Glutamatergic neuron (in vitro differentiated cells): ENCODE data around the gene PCDHA5. TPM values are rescaled to one million over a fixed set of nuclear protein-coding genes. Genes with fewer than 3 reads are reported as not detected.
A peak's percentile ranks its signal among the peaks of the same experiment; 100 is the strongest.
"Not testable (repeated sequence)": the region's sequence is repeated elsewhere in the genome, so short reads cannot be mapped to it uniquely, and the experiment has no call there.

ENCODE experiments used
- DNase-seq: peaks from one replicate; pipeline ENCODE4 v3.0.0; 2022
- H3K27ac Mint-ChIP-seq: one replicate; pipeline ENCODE4 v1.8.0; 2020; ENCODE audit warnings: mild to moderate bottlenecking, mixed read lengths, inconsistent platforms; ENCODE audit not compliant: unreplicated experiment
- H3K27me3 Mint-ChIP-seq: one replicate; pipeline ENCODE4 v1.8.0; 2020; ENCODE audit warnings: mild to moderate bottlenecking, moderate library complexity, mixed read lengths, inconsistent platforms; ENCODE audit not compliant: unreplicated experiment
- H3K36me3 Mint-ChIP-seq: one replicate; pipeline ENCODE4 v1.8.0; 2020; ENCODE audit warnings: mild to moderate bottlenecking, mixed read lengths, inconsistent platforms; ENCODE audit not compliant: unreplicated experiment
- H3K4me1 Mint-ChIP-seq: one replicate; pipeline ENCODE4 v1.8.0; 2020; ENCODE audit warnings: mild to moderate bottlenecking, low read depth, mixed read lengths, inconsistent platforms; ENCODE audit not compliant: unreplicated experiment
- H3K4me3 Mint-ChIP-seq: one replicate; pipeline ENCODE4 v1.8.0; 2020; ENCODE audit warnings: mild to moderate bottlenecking, mixed read lengths, inconsistent platforms; ENCODE audit not compliant: unreplicated experiment
- H3K9me3 Mint-ChIP-seq: one replicate; pipeline ENCODE4 v1.8.0; 2020; ENCODE audit warnings: mild to moderate bottlenecking, moderate library complexity, mixed read lengths, inconsistent platforms; ENCODE audit not compliant: unreplicated experiment
- total RNA-seq: library from RNA; stranded (reverse); fragmentation: NEBNext Ultra II Directional; extraction: Animal tissue kit (Norgen Biotek cat#: 25700); gene quantifications from one replicate; pipeline ENCODE4 v1.2.1, GENCODE V29; 2021; ENCODE audit not compliant: unreplicated experiment
- TF ChIP-seq, protein P1 (sequence below): fragments of 200-600 bp; sonication (generic); IDR thresholded peaks from one replicate; pipeline ENCODE4 v1.5.0; 2021; ENCODE audit not compliant: partially characterized antibody, unreplicated experiment

PCDHA5 gene
- total RNA-seq, 1 donor from 2014 or later = 11.8 TPM

DNA sequence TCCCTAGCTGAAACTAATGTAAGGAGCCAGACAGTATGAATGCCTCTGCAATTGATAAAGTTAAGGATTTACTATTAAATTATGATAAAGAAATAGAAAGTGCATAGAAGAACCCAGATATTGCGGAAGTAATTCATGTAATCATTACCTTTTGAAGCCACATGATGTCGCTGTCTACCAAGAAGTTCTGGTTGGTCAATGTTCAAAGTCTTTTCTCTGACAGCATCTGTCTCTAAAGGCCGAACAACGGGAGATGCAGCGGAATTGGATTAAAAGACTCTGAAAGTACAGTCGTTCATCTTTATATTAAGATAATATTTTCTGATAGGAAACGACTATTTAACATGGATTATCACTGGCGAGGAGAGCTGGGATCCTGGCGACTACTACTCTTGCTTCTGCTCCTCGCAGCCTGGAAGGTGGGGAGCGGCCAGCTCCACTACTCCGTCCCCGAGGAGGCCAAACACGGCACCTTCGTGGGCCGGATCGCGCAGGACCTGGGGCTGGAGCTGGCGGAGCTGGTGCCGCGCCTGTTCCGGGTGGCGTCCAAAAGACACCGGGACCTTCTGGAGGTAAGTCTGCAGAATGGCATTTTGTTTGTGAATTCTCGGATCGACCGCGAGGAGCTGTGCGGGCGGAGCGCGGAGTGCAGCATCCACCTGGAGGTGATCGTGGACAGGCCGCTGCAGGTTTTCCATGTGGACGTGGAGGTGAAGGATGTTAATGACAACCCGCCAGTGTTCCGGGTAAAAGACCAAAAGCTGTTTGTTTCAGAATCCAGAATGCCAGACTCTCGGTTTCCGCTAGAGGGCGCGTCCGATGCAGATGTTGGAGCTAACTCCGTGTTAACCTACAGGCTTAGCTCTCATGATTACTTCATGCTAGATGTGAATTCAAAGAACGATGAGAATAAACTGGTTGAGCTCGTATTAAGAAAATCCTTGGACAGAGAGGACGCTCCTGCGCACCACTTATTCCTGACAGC lies 19.9 kb downstream of the PCDHA5 start, which contains the start of gene PCDHA8:
Gene PCDHA8, plus strand, starts transcription at position 210 of the 985 bp plus-strand sequence. Its CDS starts 135 bp downstream, at position 345.
- no peaks in the 10 kb centered on the region for H3K4me1 Mint-ChIP-seq
- peaks cover 3% of the 10 kb centered on the region for H3K27me3 Mint-ChIP-seq
- no peak within 1 kb of the TSS for H3K4me3 Mint-ChIP-seq
- peaks cover 8% of the 10 kb centered on the region for H3K9me3 Mint-ChIP-seq
- TF ChIP-seq, protein P1, sequence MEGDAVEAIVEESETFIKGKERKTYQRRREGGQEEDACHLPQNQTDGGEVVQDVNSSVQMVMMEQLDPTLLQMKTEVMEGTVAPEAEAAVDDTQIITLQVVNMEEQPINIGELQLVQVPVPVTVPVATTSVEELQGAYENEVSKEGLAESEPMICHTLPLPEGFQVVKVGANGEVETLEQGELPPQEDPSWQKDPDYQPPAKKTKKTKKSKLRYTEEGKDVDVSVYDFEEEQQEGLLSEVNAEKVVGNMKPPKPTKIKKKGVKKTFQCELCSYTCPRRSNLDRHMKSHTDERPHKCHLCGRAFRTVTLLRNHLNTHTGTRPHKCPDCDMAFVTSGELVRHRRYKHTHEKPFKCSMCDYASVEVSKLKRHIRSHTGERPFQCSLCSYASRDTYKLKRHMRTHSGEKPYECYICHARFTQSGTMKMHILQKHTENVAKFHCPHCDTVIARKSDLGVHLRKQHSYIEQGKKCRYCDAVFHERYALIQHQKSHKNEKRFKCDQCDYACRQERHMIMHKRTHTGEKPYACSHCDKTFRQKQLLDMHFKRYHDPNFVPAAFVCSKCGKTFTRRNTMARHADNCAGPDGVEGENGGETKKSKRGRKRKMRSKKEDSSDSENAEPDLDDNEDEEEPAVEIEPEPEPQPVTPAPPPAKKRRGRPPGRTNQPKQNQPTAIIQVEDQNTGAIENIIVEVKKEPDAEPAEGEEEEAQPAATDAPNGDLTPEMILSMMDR = no peak
- no peak for DNase-seq
- peaks cover 42% of the 10 kb centered on the region for H3K36me3 Mint-ChIP-seq
- H3K27ac Mint-ChIP-seq = no peak within 1 kb of the TSS

GRCh38 chr5:140842798-140843733 lies 21.7 kb downstream of the PCDHA5 start:
- H3K4me3 Mint-ChIP-seq = no peak overlapping the region
- H3K9me3 Mint-ChIP-seq = peaks cover 9% of the 10 kb centered on the region
- TF ChIP-seq, protein P1 = no peak
- H3K4me1 Mint-ChIP-seq = peaks cover 5% of the 10 kb centered on the region
- peaks cover 4% of the 10 kb centered on the region for H3K27me3 Mint-ChIP-seq
- H3K36me3 Mint-ChIP-seq = peaks cover 49% of the 10 kb centered on the region
- H3K27ac Mint-ChIP-seq = no peak overlapping the region
- no peak for DNase-seq

GRCh38 chr5:140848139-140849102 lies 27.0 kb downstream of the PCDHA5 start, which contains the start of gene PCDHA9:
TSS of gene PCDHA9 (plus strand) at chr5:140848382. CDS start at chr5:140848496, 114 bp downstream.
- H3K9me3 Mint-ChIP-seq = peaks cover 10% of the 10 kb centered on the region
- H3K4me1 Mint-ChIP-seq, DNase-seq, H3K27me3 Mint-ChIP-seq: not testable (repeated sequence)
- peak within 1 kb of the TSS; percentile 91 for H3K4me3 Mint-ChIP-seq
- H3K36me3 Mint-ChIP-seq = peaks cover 34% of the 10 kb centered on the region
- H3K27ac Mint-ChIP-seq = peak within 1 kb of the TSS; percentile 91

GRCh38 chr5:140849831-140850634 lies 28.6 kb downstream of the PCDHA5 start:
- not testable (repeated sequence) for DNase-seq, H3K27me3 Mint-ChIP-seq, H3K27ac Mint-ChIP-seq, H3K4me1 Mint-ChIP-seq, H3K4me3 Mint-ChIP-seq
- Mint-ChIP-seq H3K36me3 (peaks cover 29% of the 10 kb centered on the region), H3K9me3 (peaks cover 10% of the 10 kb centered on the region)
